ENCODE measurements around the gene PHACTR1.

Gene PHACTR1

GRCh38 chr6:13195803-13196202, 479.2 kb downstream of the PHACTR1 start:
- no peak for DNase-seq (ENCODE audit: low spot score)

- no peak for DNase-seq (ENCODE audit: low spot score)
Measured at GRCh38 chr6:13198168-13198567, 481.6 kb downstream of the PHACTR1 start.

- no peak for DNase-seq (ENCODE audit: low spot score)
Measured at GRCh38 chr6:13201336-13201735, 484.8 kb downstream of the PHACTR1 start.

GRCh38 chr6:13203145-13203544, 486.6 kb downstream of the PHACTR1 start:
- no peak for DNase-seq (ENCODE audit: low spot score)

GRCh38 chr6:13205106-13205505, 488.5 kb downstream of the PHACTR1 start:
- DNase-seq (ENCODE audit: low spot score), result no peak

GRCh38 chr6:13212096-13212495, 495.5 kb downstream of the PHACTR1 start:
- DNase-seq (ENCODE audit: low spot score), result no peak

- no peak for DNase-seq (ENCODE audit: low spot score)
Measured at GRCh38 chr6:13212538-13212937, 496.0 kb downstream of the PHACTR1 start.

GRCh38 chr6:13215390-13215789, 498.8 kb downstream of the PHACTR1 start:
- DNase-seq (ENCODE audit: low spot score), result no peak

- no peak for DNase-seq (ENCODE audit: low spot score)
Measured at GRCh38 chr6:13216236-13217014, 499.9 kb downstream of the PHACTR1 start.

GRCh38 chr6:13217206-13217905, 500.8 kb downstream of the PHACTR1 start:
- no peak for DNase-seq (ENCODE audit: low spot score)

- DNase-seq (ENCODE audit: low spot score), result no peak
Measured at GRCh38 chr6:13220266-13220665, 503.7 kb downstream of the PHACTR1 start.

GRCh38 chr6:13222048-13222447, 505.5 kb downstream of the PHACTR1 start:
- no peak for DNase-seq (ENCODE audit: low spot score)

GRCh38 chr6:13226071-13226470, 509.5 kb downstream of the PHACTR1 start:
- no peak for DNase-seq (ENCODE audit: low spot score)

GRCh38 chr6:13228264-13229204, 512.0 kb downstream of the PHACTR1 start:
- DNase-seq (ENCODE audit: low spot score), result no peak

GRCh38 chr6:13229205-13230085, 512.9 kb downstream of the PHACTR1 start:
- no peak for DNase-seq (ENCODE audit: low spot score)

- no peak for DNase-seq (ENCODE audit: low spot score)
Measured at GRCh38 chr6:13233106-13233505, 516.5 kb downstream of the PHACTR1 start.

GRCh38 chr6:13234130-13234529, 517.6 kb downstream of the PHACTR1 start:
- no peak for DNase-seq (ENCODE audit: low spot score)

- DNase-seq (ENCODE audit: low spot score), result no peak
Measured at GRCh38 chr6:13235339-13235738, 518.8 kb downstream of the PHACTR1 start.

- no peak for DNase-seq (ENCODE audit: low spot score)
Measured at GRCh38 chr6:13237318-13237717, 520.8 kb downstream of the PHACTR1 start.

- DNase-seq (ENCODE audit: low spot score), result no peak
Measured at GRCh38 chr6:13238017-13238416, 521.5 kb downstream of the PHACTR1 start.

GRCh38 chr6:13238640-13239216, 522.2 kb downstream of the PHACTR1 start:
- no peak for DNase-seq (ENCODE audit: low spot score)
